RKO (cell line): ENCODE measurements around the gene BCL2.
"Not testable (repeated sequence)": the region's sequence is repeated elsewhere in the genome, so short reads cannot be mapped to it uniquely, and the experiment has no call there.

Experiments
- DNase-seq: peaks from one replicate; pipeline ENCODE4 v3.0.0-alpha.2; 2016; ENCODE audit warnings: low spot score

BCL2 gene

DNA sequence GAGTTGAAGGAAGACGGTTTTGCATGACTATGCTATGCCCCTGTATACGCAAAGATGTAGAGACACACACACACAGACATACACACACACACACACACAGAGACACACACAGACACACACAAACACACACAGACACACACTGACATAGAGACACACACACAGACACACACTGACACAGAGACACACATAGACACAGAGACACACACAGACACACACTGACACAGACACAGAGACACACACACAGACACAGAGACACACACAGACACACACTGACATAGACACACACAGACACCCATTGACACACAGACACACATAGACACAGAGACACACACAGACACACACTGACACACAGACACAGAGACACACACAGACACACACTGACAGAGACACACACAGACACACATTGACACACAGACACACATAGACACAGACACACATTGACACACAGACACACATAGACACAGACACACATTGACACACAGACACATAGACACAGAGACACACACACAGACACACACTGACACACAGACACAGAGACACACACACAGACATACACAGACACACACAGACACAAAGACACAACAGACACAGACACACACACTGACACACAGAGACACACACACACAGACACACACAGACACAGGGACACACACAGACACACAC, 121.3 kb downstream of the BCL2 start:
- no peak for DNase-seq

DNA sequence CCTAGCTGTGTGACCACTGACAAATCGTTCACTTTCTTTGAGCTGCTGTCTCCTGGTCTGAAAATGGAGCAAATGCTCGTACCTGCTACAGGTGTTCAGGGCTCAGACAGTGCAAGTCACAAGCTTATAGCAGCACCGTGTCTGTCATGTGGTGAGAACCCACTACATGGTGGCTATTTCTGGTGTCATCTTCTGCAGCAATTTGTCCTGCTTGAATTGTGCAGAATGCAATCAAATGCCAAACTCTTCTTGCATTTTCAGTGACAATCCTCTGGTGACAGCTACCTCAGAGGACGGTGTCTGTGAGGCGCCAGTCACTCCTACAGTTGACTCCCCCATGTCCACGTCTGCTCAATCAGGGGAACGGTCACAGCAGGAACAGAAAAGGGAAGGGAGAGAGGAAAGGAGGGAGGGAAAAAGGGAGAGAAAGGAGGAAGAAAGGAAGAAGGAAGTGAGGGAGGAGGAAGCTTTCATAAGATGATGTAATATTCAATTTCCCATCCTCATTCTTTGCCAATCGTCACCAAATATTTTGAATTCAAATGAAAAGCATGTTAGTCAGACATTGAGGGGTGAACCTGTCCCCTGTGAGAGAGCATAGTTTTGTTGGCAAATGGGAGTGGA, 122.2 kb downstream of the BCL2 start:
- no peak for DNase-seq

DNA sequence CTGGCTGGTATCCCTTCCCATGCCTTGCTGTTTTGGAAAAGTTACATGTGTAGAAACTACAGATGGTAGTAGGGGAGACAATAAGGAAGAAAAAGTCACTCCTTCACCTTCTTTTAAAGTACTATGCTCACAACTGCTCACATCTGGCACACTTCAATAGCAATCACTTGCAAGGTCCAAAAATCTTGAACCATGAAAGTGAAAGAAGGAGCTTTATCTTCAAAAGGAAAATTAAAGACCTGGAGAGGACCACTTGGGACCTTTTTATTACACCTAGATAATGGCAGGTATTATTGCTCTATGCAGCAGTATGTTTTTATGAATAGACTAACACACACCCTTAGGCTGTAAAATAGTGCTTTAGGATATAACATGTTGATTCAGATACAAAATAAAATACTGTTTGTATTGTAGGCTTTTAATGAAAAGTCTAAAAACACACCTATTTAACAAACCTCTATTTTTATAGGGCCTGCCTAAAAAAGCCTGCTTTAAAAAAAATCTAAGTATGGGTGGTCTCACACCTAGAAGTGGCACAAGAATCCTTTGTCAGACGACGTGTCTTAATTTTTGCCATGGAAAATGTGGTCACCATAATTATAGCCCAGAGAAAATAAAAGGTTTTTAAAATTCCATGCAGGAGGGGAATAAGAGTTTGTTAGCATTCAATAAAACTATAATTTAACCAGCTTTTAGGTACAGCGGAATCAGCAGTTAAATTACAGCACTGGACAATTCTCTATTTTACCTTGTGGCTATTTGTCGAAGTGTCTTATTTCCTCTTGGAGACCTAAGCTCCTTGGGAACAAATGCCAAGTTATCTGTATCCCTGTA, 124.0 kb downstream of the BCL2 start:
- no peak for DNase-seq

DNA sequence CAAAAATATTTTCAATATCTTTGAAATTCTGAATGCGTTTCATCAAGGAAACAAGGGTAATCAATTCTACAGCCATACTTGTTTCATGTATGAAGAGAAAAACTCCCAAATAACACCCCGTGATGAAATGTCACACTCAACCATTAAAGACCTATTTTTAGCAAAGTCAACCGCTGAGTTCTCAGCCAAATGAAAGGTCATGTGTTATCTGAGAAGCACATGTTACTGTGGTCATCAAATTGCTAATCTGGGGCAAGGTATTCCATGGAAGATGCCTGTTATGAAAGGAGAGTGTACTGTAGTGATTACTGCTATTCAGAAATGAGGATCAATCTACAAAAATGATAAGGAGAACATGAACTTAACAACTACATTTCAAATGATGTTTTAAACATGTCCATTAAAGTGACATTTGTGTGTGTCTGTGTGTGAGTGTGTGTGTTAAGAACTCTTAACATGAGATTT, 126.7 kb downstream of the BCL2 start:
- DNase-seq, result no peak

DNA sequence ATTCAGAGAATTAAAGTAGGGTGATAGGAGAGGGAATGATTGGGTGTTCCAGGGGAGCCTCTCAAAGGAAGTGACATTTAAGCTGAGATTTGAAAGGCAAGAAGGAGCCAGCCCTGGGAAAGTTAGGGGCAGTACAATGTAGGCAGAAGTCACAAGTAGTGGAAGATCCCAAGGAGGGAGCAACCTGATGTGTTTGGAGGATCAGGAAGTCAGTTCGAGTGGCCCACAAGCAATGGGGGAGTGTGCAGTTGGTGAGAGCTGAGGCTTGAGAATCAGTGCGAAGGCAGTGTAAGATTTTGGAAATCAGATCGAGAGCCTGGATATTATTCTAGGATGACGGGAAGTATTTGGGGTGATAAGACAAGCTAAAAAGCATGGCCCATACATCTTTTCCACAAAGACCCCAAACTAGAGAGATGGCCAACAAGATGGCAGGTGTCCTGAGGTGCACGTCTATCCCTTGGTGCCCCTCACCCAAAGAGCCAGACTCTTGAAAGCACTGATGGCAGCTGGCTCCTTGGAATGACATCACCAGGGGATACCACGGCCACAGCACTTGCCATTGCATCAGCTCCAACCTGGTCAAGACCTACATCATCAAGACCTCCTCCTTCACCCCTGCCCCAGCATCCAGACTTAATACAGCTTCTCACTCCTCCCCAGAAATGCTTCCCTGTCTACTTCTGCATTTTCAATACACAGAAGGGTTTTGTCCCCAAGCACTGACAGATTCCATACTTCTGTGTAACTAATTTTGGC, 127.3 kb downstream of the BCL2 start:
- DNase-seq, result no peak

DNA sequence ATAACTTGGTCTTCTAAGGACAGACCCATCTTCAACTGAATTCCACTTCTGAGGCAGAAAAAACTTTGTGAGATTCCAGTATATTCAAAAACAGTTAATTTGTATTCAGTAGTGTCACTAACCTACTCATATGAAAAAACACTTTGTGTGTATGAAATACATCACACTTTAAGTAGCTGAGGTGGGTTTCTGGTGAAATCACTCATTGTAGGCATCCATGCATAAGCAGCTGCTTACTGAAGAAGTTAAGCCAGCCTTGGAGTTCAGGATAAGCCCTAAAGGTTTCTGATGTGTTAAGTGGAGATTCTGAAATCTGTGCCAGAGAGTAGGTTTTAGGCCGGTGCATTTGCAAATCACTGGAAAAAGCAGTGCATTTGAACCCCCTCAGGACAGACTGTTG, 128.2 kb downstream of the BCL2 start:
- no peak for DNase-seq

DNA sequence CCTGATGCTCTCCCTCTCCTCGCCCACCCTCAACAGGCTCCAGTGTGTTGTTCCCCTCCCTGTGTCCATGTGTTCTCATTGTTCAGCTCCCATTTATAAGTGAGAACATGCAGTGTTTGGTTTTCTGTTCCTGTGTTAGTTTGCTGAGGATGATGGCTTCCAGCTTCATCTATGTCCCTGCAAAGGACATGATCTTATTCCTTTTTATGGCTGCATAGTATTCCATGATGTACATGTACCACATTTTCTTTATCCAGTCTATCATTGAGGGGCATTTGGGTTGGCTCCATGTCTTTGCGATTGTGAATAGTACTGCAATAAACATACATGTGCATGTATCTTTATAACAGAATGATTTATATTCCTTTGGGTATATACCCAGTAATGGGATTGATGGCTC, 128.7 kb downstream of the BCL2 start:
- not testable (repeated sequence) for DNase-seq

DNA sequence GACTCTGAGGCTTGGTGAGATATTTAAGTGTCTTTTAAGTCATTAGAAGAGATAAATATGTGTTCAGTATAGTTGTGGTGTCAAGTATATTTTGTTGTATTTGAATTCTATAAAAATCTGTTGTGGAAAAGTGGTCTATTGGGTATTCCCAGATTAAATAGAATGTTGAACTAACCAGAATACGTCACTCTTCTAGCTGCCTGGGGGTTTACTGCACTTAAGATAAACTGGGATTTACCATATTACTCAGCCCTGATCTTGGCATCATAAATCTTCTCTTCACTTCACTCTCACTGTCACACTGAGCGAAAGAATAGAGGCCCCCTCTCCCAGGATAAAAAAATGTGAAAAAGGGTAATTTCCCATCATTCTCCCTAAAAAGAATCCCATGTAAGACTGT, 129.8 kb downstream of the BCL2 start:
- no peak for DNase-seq

DNA sequence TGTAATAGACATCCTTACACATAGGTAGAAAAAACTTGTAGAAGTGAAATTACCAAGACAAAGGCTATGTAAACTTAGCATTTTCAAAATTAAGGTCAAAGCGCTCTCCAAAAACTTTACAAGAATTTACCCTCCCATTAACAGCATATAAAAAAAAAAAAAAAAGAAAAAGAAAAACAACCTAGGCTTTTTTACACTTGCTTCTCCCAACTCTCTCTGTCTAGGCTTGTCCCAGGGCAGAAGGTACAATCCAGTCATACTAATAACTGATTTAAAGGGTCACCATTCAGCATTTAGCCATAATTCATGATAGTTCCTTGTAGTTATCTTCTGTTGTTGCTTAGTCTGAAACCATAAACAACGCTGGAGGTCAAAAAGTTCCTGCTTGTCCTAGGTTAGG, 130.5 kb downstream of the BCL2 start:
- no peak for DNase-seq

DNA sequence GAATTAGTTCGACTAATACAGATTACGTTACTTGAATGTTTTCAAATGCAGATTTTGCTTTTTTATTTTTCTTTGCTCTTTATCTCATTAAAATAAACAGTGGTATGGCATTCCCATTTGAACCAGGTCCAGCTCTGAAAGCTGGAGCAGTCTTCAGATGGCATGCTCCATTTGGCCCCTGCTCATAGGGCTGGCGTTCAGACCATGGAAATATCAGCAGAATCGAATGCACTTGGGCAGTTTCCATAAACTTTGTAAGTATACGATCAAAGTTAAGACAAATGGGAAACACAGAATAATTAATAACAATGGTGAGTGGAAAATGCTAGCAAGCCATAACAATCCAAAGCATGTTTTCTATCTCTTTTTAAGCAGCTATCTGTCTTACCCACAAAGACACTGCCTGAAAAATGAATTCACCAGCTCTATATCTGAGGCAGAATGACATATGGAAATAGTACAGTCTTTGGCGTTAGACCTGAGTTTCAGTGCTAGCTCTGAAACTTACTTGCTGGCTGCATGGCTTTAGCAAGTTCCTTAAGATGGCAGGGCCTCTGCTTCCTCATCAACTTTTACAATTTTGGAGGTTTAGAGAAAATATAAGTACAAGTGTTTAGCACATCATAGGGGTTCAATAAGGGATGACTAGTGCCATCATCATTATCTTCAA, 131.6 kb downstream of the BCL2 start:
- DNase-seq, result no peak

DNA sequence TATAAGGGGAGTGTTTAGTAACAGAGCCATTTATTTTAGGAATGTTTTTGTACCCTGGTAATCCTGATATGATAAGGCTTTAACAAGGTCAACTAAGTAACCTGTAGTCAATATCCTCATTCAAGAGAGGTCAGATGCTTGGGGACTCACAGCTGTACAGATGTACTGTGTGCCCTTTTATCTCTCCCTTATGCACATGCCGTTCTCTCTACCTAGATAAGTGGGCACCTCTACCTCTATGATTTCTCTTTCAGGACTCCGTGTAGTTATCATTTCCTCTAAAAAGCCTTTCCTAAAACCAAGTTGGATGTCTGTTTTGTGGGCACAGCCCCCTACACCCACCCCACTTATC, 132.4 kb downstream of the BCL2 start:
- DNase-seq, result no peak

DNA sequence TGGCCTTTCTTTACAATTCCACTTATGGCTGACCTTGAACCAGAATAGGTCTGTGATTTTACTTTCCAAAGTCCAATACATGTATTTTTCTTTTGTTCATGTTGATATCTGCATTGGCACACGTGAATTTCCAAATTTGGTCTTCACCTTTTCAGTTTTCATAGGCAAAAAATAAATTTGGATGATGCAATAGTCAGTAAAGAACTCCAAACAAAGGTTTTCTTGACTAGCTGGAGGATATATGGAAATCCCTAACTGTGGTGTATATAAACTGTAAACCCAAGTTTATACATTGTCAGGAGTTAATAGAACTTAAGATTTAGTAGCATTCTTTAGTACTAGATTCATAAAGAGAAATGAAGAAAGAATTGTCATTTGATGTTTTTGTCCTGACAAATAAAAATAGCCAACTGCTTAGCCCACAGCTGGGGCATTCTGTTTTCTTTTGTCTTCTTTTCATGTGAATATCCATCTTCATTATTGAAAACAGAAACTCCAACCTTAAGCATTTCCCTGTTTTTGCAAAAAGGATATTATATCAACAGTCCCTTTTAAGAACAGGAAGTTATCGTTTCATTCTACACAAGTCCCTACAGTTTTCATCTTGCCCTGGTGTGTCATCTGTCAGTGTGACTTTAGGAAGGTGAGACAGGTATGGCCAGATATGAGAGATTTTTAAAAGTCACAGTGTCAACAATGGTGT, 132.9 kb downstream of the BCL2 start:
- DNase-seq, result no peak

DNA sequence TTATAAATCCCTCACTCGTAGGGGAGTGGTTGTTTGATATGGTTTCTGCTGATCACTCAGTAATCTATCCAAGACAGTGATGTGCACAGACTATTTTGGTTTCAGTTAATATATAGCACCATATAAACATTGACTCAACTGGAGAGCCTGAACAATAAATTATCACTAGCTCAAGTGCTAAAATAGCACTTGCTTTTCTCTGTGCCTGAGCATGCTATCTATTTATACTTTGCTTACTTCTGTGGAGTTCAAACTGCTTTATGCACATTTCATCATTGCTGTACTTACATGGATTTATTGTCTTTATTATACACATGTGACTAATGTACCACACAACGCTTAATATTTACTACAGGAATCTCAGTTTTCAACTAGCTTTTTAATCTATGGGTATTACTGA, 133.6 kb downstream of the BCL2 start:
- no peak for DNase-seq

DNA sequence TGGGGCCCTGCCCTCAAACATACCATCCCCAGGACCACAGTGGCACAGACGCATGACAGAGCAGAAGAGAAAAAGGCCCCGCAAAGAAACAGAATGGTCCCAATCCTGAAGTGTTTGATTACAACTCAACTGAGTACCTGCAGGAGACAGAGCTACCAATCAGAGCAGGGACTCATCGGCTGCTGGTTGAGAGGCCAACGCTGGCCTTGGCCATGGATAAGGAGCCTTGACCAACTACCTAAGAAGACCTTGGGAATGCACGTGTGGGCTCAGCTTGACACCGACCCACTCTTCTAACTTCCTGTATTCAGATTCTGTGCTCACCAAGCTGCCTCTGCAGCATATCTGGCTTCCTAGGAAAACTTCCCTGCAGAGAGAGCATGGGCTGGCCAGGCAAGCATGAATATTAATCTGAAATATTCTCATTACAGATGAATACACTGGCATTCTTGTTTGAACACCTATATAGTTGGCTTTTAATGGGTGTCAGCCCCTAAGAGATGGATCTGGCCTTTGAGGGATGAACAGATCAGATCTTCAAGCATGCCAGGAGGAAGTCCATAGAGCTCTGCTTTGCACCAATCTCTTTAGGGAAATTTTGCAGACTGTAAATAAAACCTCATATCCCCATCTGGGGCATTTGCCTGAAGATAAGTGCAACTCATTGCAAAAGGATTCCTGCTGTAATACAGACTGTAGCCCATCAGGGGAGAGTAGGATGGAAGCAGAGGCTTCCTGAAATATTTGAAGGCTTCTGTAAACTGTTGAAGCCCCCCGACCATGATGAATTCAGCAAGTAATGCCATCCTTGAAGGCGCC, 135.4 kb downstream of the BCL2 start:
- no peak for DNase-seq

DNA sequence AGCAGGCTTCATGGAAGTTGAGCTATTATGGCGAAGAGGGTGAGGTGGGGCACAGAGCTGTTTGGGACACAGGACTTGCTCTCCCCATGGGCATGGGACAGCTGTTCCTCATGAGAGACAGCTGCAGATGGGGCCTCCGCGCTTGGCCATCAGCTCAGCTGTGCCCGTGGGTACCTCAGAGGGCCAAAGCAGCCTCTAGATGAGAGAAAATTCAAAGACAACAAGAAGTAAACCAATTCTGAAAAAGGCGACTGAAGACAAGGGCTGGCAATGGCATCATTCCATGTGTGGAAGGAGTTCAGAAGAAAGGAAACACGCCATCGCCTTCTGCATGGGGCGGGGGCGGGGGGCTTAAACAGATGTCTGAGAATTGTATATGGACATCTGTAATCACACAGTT, 136.2 kb downstream of the BCL2 start:
- DNase-seq, result no peak

DNA sequence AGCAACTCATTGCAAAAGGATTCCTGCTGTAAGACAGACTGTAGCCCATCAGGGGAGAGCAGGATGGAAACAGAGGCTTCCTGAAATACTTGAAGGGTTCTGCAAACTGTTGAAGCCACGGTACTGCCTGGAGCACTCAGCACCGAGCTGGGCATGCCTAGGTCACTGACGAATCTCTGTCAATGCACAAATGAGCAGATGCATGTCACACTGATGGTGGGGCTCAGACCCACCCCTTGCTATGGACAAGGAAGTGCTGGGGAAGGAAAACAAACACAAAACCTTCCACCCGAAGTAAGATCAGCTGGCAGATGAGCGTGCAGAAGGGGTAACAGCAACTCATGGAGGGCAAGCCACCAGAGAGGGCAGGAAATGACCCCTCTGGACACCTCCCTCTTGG, 136.7 kb downstream of the BCL2 start:
- DNase-seq, result no peak

DNA sequence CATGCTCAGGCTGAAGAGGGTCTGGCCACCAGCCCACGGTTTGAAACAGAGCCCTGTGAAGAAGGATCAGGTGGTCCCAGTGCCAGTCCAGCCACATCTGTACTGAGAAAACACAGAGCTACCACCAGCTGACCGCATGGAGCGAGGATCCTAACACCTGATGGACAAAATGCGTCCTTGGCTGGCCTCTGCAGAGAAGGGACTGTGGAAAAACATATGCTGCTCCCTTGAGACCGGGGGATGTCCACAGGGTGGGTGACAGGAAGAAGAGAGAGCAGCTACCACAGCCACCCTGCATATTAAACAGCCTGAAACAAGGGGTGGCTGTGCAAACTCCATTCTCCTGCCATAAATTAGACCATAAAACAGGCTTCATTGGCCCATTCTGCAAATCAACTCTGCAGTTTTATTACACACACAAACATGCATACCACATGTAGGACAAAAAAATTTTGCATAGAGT, 137.2 kb downstream of the BCL2 start:
- no peak for DNase-seq

DNA sequence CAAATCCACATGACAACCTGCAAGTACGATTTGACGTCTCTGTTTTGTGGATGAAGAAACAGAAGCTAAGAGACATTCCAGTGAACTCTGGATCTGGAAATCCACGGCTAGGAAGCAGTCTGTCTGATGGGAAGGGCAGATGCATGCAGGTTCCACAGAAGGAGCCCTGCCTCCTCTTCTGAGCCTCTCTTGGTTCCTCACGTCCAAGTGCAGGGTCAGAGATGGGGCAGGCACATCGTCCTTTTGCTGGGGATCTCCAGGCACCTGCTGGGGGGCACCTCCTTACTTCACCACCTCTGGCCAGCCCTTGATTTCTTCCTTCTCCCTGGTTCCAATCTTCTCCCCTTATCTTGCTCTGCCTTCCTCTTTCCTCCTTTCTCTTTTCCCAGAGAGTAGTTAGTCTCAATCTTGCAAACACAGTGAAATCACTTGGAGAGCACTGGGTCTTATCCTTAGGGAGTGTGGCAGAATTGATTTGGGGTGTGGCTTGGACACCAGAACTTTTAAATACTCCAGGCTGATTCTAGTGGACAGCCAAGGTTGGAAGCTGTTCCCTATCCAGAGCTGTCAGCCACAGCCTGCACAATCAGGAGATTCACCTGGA, 137.8 kb downstream of the BCL2 start:
- DNase-seq, result no peak

DNA sequence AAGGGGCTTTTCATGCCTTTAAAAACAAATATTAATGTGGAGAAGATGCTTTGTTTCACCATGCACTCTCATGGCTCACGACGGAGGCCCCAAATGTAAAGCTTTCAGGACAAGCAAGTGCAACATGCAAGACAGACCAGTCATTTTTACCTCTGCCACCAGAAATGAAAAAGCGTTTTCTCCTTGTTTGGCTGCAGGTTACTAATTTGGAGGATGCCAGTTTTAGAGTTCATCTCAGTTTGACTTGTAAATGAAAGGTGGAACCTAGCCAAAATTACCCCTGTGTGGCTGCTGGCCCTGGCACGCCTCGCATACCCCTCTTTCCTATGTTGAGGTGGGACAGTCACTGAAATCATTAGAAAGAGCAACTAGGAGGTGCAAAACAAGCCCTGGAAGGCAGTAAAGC, 138.6 kb downstream of the BCL2 start:
- no peak for DNase-seq

DNA sequence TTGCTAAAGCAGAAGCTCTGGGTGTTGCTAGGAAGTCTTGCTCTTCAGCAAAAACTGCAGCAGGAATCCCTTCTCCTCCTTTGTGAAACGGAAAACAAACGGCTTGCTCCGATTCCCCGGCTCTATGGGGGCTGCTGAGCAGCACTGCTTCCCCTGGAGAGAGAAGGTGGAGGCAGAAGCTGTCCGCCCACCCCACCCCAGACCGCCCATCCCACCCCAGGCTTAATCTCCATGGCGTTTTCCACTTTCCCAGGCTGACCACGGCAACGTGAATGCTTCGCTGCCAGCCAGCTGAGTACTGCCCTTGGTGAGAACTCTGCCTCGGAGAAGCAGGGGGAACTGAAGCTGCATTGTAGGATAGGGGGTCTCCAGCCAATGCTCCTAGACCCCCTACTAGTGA, 139.2 kb downstream of the BCL2 start:
- DNase-seq, result no peak
